ENCODE data around the gene AKR1B1. TPM values are rescaled to one million over a fixed set of nuclear protein-coding genes. Genes with fewer than 3 reads are reported as not detected.

Gene AKR1B1
- total RNA-seq, 2 experiments from 2014 or later: 60.6 to 65.5 TPM

GRCh38 chr7:134465491-134465890 is 6.6 kb upstream of the AKR1B1 start:
- no peak overlapping the region for H3K27ac ChIP-seq (ENCODE audit: low read depth in 1 of 2, low read length in 2 of 2)
- no peaks in the 10 kb centered on the region for H3K36me3 ChIP-seq (ENCODE audit: insufficient read depth, low read length)
- DNase-seq: no peak
- H3K4me1 Mint-ChIP-seq (ENCODE audit: low read depth): no peaks in the 10 kb centered on the region
- H3K27me3 Mint-ChIP-seq: no peaks in the 10 kb centered on the region
- H3K4me3 Mint-ChIP-seq: no peak overlapping the region
- POLR2A ChIA-PET: no interaction called here
- no peak overlapping the region for H3K4me3 ChIP-seq (ENCODE audit: low read length)
- TF ChIP-seq, protein P1, sequence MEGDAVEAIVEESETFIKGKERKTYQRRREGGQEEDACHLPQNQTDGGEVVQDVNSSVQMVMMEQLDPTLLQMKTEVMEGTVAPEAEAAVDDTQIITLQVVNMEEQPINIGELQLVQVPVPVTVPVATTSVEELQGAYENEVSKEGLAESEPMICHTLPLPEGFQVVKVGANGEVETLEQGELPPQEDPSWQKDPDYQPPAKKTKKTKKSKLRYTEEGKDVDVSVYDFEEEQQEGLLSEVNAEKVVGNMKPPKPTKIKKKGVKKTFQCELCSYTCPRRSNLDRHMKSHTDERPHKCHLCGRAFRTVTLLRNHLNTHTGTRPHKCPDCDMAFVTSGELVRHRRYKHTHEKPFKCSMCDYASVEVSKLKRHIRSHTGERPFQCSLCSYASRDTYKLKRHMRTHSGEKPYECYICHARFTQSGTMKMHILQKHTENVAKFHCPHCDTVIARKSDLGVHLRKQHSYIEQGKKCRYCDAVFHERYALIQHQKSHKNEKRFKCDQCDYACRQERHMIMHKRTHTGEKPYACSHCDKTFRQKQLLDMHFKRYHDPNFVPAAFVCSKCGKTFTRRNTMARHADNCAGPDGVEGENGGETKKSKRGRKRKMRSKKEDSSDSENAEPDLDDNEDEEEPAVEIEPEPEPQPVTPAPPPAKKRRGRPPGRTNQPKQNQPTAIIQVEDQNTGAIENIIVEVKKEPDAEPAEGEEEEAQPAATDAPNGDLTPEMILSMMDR (IDR thresholded peaks at IDR 0.05): no peak
- no peak for ATAC-seq (ENCODE audit: poor library complexity)
- H3K4me1 ChIP-seq (ENCODE audit: insufficient read depth, low read length): no peaks in the 10 kb centered on the region
- H3K9me3 Mint-ChIP-seq: peaks cover 10% of the 10 kb centered on the region
- CTCF ChIA-PET: no interaction called here
- peaks cover 8 to 10% of the 10 kb centered on the region in 2 experiments for H3K9me3 ChIP-seq (ENCODE audit: control insufficient read depth in 1 of 2, insufficient read depth in 1 of 2, low read length in 2 of 2)
- no peaks in the 10 kb centered on the region for H3K27me3 ChIP-seq (ENCODE audit: control insufficient read depth in 1 of 2, insufficient read depth in 2 of 2, low read length in 2 of 2)
- H3K27ac Mint-ChIP-seq: no peak overlapping the region
- intact Hi-C loops (cut with DNase I, micrococcal nuclease): no loop called here
- no peaks in the 10 kb centered on the region for H3K36me3 Mint-ChIP-seq (ENCODE audit: low read depth)

GRCh38 chr7:134464496-134464895 is 5.6 kb upstream of the AKR1B1 start:
- no peak overlapping the region for H3K4me3 ChIP-seq (ENCODE audit: low read length)
- H3K36me3 ChIP-seq (ENCODE audit: insufficient read depth, low read length): no peaks in the 10 kb centered on the region
- TF ChIP-seq, protein P1 (IDR thresholded peaks at IDR 0.05): no peak
- Mint-ChIP-seq H3K4me1 (ENCODE audit: low read depth) (peaks cover 7% of the 10 kb centered on the region), H3K27ac (no peak overlapping the region), H3K27me3 (no peaks in the 10 kb centered on the region), H3K4me3 (no peak overlapping the region), H3K36me3 (ENCODE audit: low read depth) (no peaks in the 10 kb centered on the region), H3K9me3 (peaks cover 10% of the 10 kb centered on the region)
- CTCF ChIA-PET: no interaction called here
- peaks cover 2% of the 10 kb centered on the region for H3K4me1 ChIP-seq (ENCODE audit: insufficient read depth, low read length)
- POLR2A ChIA-PET: no interaction called here
- H3K9me3 ChIP-seq (ENCODE audit: control insufficient read depth in 1 of 2, insufficient read depth in 1 of 2, low read length in 2 of 2): peaks cover 8 to 10% of the 10 kb centered on the region in 2 experiments
- ATAC-seq (ENCODE audit: poor library complexity): no peak
- intact Hi-C loops (cut with DNase I, micrococcal nuclease): no loop called here
- H3K27ac ChIP-seq (ENCODE audit: low read depth in 1 of 2, low read length in 2 of 2): no peak overlapping the region
- DNase-seq: no peak
- H3K27me3 ChIP-seq (ENCODE audit: control insufficient read depth in 1 of 2, insufficient read depth in 2 of 2, low read length in 2 of 2): no peaks in the 10 kb centered on the region

GRCh38 chr7:134463751-134464150 is 4.9 kb upstream of the AKR1B1 start:
- intact Hi-C loops (cut with DNase I, micrococcal nuclease): loop anchor here in 1 of 2 experiments (2.0 kb wide), 1 partner anchor 337 kb away; the partner anchor contains the start of gene LRGUK
- no peak overlapping the region for H3K27ac Mint-ChIP-seq
- H3K27me3 ChIP-seq (ENCODE audit: control insufficient read depth in 1 of 2, insufficient read depth in 2 of 2, low read length in 2 of 2): no peaks in the 10 kb centered on the region
- H3K4me1 ChIP-seq (ENCODE audit: insufficient read depth, low read length): peaks cover 5% of the 10 kb centered on the region
- H3K4me3 Mint-ChIP-seq: no peak overlapping the region
- H3K4me1 Mint-ChIP-seq (ENCODE audit: low read depth): peaks cover 13% of the 10 kb centered on the region
- no peak overlapping the region for H3K4me3 ChIP-seq (ENCODE audit: low read length)
- TF ChIP-seq, protein P1 (IDR thresholded peaks at IDR 0.05): no peak
- H3K36me3 ChIP-seq (ENCODE audit: insufficient read depth, low read length): no peaks in the 10 kb centered on the region
- peaks cover 10% of the 10 kb centered on the region for H3K9me3 Mint-ChIP-seq
- H3K9me3 ChIP-seq (ENCODE audit: control insufficient read depth in 1 of 2, insufficient read depth in 1 of 2, low read length in 2 of 2): peaks cover 8 to 10% of the 10 kb centered on the region in 2 experiments
- H3K27me3 Mint-ChIP-seq: no peaks in the 10 kb centered on the region
- DNase-seq: no peak
- POLR2A ChIA-PET: no interaction called here
- no peak overlapping the region for H3K27ac ChIP-seq (ENCODE audit: low read depth in 1 of 2, low read length in 2 of 2)
- ATAC-seq (ENCODE audit: poor library complexity): no peak
- CTCF ChIA-PET: no interaction called here
- H3K36me3 Mint-ChIP-seq (ENCODE audit: low read depth): no peaks in the 10 kb centered on the region
